ENCODE results near the gene RAB43.

- TF ChIP-seq EP300 (IDR thresholded peaks at IDR 0.05; ENCODE audit: borderline replicate concordance in 1 of 2, low read depth in 1 of 2, low read length in 1 of 2) (no peak), SMC3 (IDR thresholded peaks at IDR 0.05; ENCODE audit: low read depth, low read length) (no peak), TCF12 (IDR thresholded peaks at IDR 0.05) (no peak)
These were observed 10.7 kb upstream of the RAB43 start for GRCh38 chr3:129132097-129132866.
